ENCODE measurements around the gene OVOL3. TPM values are rescaled to one million over a fixed set of nuclear protein-coding genes. Genes with fewer than 3 reads are reported as not detected.
"Not testable (repeated sequence)": the region's sequence is repeated elsewhere in the genome, so short reads cannot be mapped to it uniquely, and the experiment has no call there.

OVOL3 gene
- not detected for total RNA-seq

- Histone ChIP-seq H3K9me3 (no peaks in the 10 kb centered on the region), H3K4me3 (no peak within 1 kb of the TSS), H3K27me3 (no peaks in the 10 kb centered on the region), H3K27ac (no peak within 1 kb of the TSS), H3K4me1 (peaks cover 10 to 15% (median 10%) of the 10 kb centered on the region in 4 donors), H3K36me3 (peaks cover 0 to 39% (median 20%) of the 10 kb centered on the region in 4 donors)
- ATAC-seq (ENCODE audit: low FRiP score in 2 of 2), result no peak
- no peak for DNase-seq
- WGBS, 2 donors, result 75% methylated on average over 1 of the region's 1 CpG; no CpG with 5 or more reads in 1 of the 2 donors
- TF ChIP-seq POLR2AphosphoS5 (IDR thresholded peaks at IDR 0.05) (no peak), EP300 (IDR thresholded peaks at IDR 0.05) (no peak), POLR2A (IDR thresholded peaks at IDR 0.05) (no peak), CTCF (IDR thresholded peaks at IDR 0.05) (no peak)
These were observed at the start of gene OVOL3 for GRCh38 chr19:36110487-36111199. Gene OVOL3, plus strand, starts transcription at chr19:36111143. Its CDS starts 60 bp downstream, at chr19:36111203.

DNA sequence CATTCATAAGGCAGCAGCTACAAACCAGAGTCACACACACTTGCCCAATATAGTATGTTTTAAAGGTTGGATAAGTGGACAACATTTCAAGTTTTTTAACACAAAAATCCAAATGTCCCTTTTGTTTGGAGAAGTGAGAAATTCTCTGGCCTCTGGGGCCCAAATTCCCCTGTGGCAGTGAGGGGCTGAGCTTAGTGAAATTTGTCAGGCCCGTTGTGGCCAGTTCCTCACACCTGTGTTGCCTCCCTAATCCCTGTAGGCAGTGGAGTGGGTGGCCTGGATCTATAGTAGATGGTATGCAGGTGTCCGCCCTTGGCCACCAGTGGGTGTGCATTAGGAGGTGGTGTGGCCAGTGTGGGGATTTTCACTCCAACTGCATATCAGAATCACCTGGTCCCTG lies 49.6 kb upstream of the OVOL3 start:
- no peaks in the 10 kb centered on the region for H3K9me3 ChIP-seq
- ATAC-seq (ENCODE audit: low FRiP score in 2 of 2), result no peak
- no peaks in the 10 kb centered on the region for H3K27me3 ChIP-seq
- H3K27ac ChIP-seq, result no peak overlapping the region
- no peaks in the 10 kb centered on the region for H3K4me1 ChIP-seq
- H3K36me3 ChIP-seq, result no peaks in the 10 kb centered on the region
- 97 to 100% methylated on average over 1 to 2 of the region's 2 CpGs for WGBS, 2 donors
- DNase-seq, result no peak
- no peak overlapping the region for H3K4me3 ChIP-seq
- TF ChIP-seq CTCF (IDR thresholded peaks at IDR 0.05), result no peak
- TF ChIP-seq EP300 (IDR thresholded peaks at IDR 0.05), result no peak
- TF ChIP-seq POLR2A (IDR thresholded peaks at IDR 0.05), result no peak
- TF ChIP-seq POLR2AphosphoS5 (IDR thresholded peaks at IDR 0.05), result no peak

GRCh38 chr19:36064826-36065225 lies 46.1 kb upstream of the OVOL3 start:
- TF ChIP-seq POLR2A (IDR thresholded peaks at IDR 0.05), result no peak
- no peak for TF ChIP-seq EP300 (IDR thresholded peaks at IDR 0.05)
- TF ChIP-seq POLR2AphosphoS5 (IDR thresholded peaks at IDR 0.05), result no peak
- TF ChIP-seq CTCF (IDR thresholded peaks at IDR 0.05), result no peak
- Histone ChIP-seq H3K27ac (no peak overlapping the region), H3K27me3 (no peaks in the 10 kb centered on the region), H3K4me3 (no peak overlapping the region), H3K4me1 (no peaks in the 10 kb centered on the region), H3K9me3 (no peaks in the 10 kb centered on the region), H3K36me3 (no peaks in the 10 kb centered on the region)
- ATAC-seq (ENCODE audit: low FRiP score in 2 of 2) (peak in 1 of 2 donors; percentile 28), DNase-seq (no peak)
- WGBS, 2 donors, result 88 to 96% methylated on average over 8 of the region's 8 CpGs

GRCh38 chr19:36067681-36068080 lies 43.3 kb upstream of the OVOL3 start:
- H3K4me1 ChIP-seq, result no peaks in the 10 kb centered on the region
- H3K36me3 ChIP-seq, result no peaks in the 10 kb centered on the region
- no peaks in the 10 kb centered on the region for H3K9me3 ChIP-seq
- H3K27ac ChIP-seq, result no peak overlapping the region
- no peaks in the 10 kb centered on the region for H3K27me3 ChIP-seq
- DNase-seq (peak in 1 of 2 donors; percentile 62), ATAC-seq (ENCODE audit: low FRiP score in 2 of 2) (no peak)
- WGBS, 2 donors, result 96 to 97% methylated on average over 4 to 11 of the region's 11 CpGs
- H3K4me3 ChIP-seq, result no peak overlapping the region
- TF ChIP-seq CTCF (IDR thresholded peaks at IDR 0.05), result no peak
- no peak for TF ChIP-seq POLR2AphosphoS5 (IDR thresholded peaks at IDR 0.05)
- TF ChIP-seq EP300 (IDR thresholded peaks at IDR 0.05), result no peak
- TF ChIP-seq POLR2A (IDR thresholded peaks at IDR 0.05), result no peak

DNA sequence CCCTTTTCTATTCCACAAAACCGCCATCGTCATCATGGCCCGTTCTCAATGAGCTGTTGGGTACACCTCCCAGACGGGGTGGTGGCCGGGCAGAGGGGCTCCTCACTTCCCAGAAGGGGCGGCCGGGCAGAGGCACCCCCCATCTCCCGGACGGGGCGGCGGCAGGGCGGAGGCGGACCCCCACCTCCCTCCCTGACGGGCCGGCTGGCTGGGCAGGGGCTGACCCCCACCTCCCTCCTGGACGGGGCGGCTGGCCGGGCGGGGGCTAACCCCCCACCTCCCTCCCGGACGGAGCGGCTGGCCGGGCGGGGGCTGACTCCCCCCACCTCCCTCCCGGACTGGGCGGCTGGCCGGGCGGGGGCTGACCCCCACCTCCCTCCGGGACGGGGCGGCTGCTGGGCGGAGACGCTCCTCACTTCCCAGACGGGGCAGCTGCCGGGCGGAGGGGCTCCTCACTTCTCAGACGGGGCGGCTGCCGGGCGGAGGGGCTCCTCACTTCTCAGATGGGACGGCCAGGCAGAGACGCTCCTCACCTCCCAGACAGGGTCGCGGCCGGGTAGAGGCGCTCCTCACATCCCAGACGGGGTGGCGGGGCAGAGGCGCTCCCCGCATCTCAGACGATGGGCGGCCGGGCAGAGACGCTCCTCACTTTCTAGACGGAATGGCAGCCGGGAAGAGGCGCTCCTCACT lies 42.0 kb upstream of the OVOL3 start:
- H3K4me3 ChIP-seq; ATAC-seq (ENCODE audit: low FRiP score in 2 of 2); H3K36me3 ChIP-seq; H3K27me3 ChIP-seq; H3K4me1 ChIP-seq; H3K27ac ChIP-seq; H3K9me3 ChIP-seq: not testable (repeated sequence)
- 97 to 100% methylated on average over 15 to 16 of the region's 57 CpGs for WGBS, 2 donors
- DNase-seq, result peak in 1 of 2 donors; percentile 68
